Measurements from ENCODE around the gene PPP1R1A. TPM values are rescaled to one million over a fixed set of nuclear protein-coding genes. Genes with fewer than 3 reads are reported as not detected.
A peak's percentile ranks its signal among the peaks of the same experiment; 100 is the strongest.

Gene PPP1R1A
- total RNA-seq, 1 experiment from 2014 or later, result 8.5 TPM

DNA sequence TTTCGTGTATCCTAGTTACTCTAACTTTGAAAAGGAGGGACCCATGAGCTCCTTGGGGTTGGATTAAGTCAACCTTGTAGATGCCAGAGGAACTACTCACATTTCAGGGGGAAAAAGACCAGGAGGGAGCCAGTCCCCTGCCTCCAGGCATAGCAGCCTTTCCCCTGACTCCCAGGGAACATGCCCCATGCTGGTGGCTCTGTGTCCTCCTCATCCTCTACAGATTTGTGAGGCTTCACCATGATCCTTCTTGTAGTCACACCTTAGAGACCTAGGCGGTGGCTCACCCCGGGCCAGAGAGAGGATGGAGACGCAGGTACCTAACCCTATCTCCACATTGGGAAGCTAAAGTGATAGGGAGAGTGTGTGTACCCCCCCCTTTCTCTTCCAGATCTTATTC, 16.0 kb upstream of the PPP1R1A start:
- Histone ChIP-seq H3K9ac (ENCODE audit: extremely low read depth, insufficient read length, low read length) (no peak overlapping the region), H3T11ph (ENCODE audit: low read length) (no peak overlapping the region), H3K18ac (ENCODE audit: insufficient read length, low read depth, low read length) (no peak overlapping the region), H3K4me1 (ENCODE audit: insufficient read depth, low read length) (no peaks in the 10 kb centered on the region), H3K23me2 (ENCODE audit: insufficient read length, low read depth, low read length, poor library complexity, severe bottlenecking) (no peaks in the 10 kb centered on the region), H3K27me3 (ENCODE audit: insufficient read depth, low read length) (no peaks in the 10 kb centered on the region; the same call in 1 of the 2 replicates), H2BK12ac (ENCODE audit: insufficient read length, low read depth, low read length) (no peak overlapping the region), H3K27ac (ENCODE audit: insufficient read length, low read depth, low read length) (no peak overlapping the region), H3K14ac (ENCODE audit: insufficient read depth, low read length) (no peak overlapping the region), H4K5ac (ENCODE audit: insufficient read length, low read depth, low read length) (no peak overlapping the region), H2BK15ac (ENCODE audit: low read depth, low read length) (no peak overlapping the region), H2BK120ac (ENCODE audit: low read depth, low read length, poor library complexity, severe bottlenecking) (no peak overlapping the region), H3K56ac (ENCODE audit: insufficient read length, low read depth, low read length) (no peak overlapping the region), H3K9me3 (ENCODE audit: control insufficient read depth, low read depth, low read length) (no peaks in the 10 kb centered on the region), H2AK5ac (ENCODE audit: insufficient read length, low read length) (no peak overlapping the region), H3K4me2 (ENCODE audit: insufficient read depth, insufficient read length, low read length) (no peak overlapping the region), H3K79me2 (ENCODE audit: insufficient read depth, low read length) (no peaks in the 10 kb centered on the region), H4K20me1 (ENCODE audit: control insufficient read depth, insufficient read depth, insufficient read length) (no peaks in the 10 kb centered on the region), H3K79me1 (ENCODE audit: insufficient read depth, low read depth, low read length, poor library complexity, severe bottlenecking) (no peaks in the 10 kb centered on the region), H2BK5ac (ENCODE audit: insufficient read length, low read length) (no peak overlapping the region), H4K8ac (replicated peaks; ENCODE audit: insufficient read length, low read depth, low read length) (no peak overlapping the region), H4K91ac (ENCODE audit: insufficient read length, low read depth, low read length) (no peak overlapping the region), H3K4ac (ENCODE audit: low read depth, low read length) (no peak overlapping the region), H2BK20ac (ENCODE audit: low read depth, low read length, poor library complexity, severe bottlenecking) (no peak overlapping the region), H2AFZ (ENCODE audit: low read length) (no peak overlapping the region), H3K23ac (ENCODE audit: insufficient read length, low read depth, low read length) (no peak overlapping the region)
- no peaks in the 10 kb centered on the region for H3K4me1 Mint-ChIP-seq
- TF ChIP-seq, protein P1, sequence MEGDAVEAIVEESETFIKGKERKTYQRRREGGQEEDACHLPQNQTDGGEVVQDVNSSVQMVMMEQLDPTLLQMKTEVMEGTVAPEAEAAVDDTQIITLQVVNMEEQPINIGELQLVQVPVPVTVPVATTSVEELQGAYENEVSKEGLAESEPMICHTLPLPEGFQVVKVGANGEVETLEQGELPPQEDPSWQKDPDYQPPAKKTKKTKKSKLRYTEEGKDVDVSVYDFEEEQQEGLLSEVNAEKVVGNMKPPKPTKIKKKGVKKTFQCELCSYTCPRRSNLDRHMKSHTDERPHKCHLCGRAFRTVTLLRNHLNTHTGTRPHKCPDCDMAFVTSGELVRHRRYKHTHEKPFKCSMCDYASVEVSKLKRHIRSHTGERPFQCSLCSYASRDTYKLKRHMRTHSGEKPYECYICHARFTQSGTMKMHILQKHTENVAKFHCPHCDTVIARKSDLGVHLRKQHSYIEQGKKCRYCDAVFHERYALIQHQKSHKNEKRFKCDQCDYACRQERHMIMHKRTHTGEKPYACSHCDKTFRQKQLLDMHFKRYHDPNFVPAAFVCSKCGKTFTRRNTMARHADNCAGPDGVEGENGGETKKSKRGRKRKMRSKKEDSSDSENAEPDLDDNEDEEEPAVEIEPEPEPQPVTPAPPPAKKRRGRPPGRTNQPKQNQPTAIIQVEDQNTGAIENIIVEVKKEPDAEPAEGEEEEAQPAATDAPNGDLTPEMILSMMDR (conservative IDR thresholded peaks at IDR 0.05), result no peak
- DNase-seq, result peak; percentile 23
- H3K9me3 Mint-ChIP-seq, result no peaks in the 10 kb centered on the region
- WGBS (ENCODE audit: extremely low coverage, insufficient read length, low lambda C conversion rate), result no CpG with 5 or more reads among the region's 4 CpGs
- H3K36me3 Mint-ChIP-seq (ENCODE audit: insufficient read depth in 1 of 3, low read depth in 3 of 3), result no peaks in the 10 kb centered on the region; a peak in 1 of 7 replicates
- no peak overlapping the region for H3K4me3 Mint-ChIP-seq
- H3K27ac Mint-ChIP-seq, result peak overlapping the region in 1 of 3 experiments; percentile 25; a peak in 1 of 7 replicates
- H3K27me3 Mint-ChIP-seq (ENCODE audit: low read depth), result peaks cover 67% of the 10 kb centered on the region
